Metanephros (tissue), 1 donor: ENCODE results near the gene MYO7B. TPM values are rescaled to one million over a fixed set of nuclear protein-coding genes. Genes with fewer than 3 reads are reported as not detected.

Experiments
- total RNA-seq: library from RNA; depleted of rRNA; stranded (reverse); fragments of >200 nt; gene quantifications from one replicate; pipeline ENCODE4 v1.2.3, GENCODE V29; 2014

Gene MYO7B
- total RNA-seq, result 21.7 TPM

DNA sequence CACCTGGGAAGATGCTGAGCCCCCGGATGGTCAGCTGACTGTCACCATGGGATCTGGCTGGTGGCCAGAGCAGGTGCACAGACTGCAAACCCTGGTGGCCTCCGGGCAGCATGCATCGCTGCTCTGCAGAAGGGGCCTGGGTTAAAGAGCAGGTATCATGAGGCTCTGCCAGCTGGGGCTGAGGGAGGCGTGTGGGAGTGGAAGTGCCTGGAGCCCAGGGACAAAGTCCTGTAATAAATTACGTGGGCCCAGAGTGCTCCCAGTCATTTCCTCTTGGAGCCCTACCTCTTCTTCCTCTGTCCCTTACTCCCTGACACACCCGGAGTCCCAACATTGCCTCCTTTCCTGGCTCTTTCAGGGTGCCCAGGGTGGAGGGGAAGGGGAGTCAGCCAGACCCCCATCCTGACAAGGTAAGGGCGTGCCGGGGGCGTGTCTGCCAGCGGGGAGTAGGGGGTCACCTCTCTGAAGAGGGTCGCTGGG is at the start of gene MYO7B:
MYO7B (plus strand) TSS at position 262 of the 480 bp plus-strand sequence. CDS start 24,040 bp downstream, outside the sequence.

DNA sequence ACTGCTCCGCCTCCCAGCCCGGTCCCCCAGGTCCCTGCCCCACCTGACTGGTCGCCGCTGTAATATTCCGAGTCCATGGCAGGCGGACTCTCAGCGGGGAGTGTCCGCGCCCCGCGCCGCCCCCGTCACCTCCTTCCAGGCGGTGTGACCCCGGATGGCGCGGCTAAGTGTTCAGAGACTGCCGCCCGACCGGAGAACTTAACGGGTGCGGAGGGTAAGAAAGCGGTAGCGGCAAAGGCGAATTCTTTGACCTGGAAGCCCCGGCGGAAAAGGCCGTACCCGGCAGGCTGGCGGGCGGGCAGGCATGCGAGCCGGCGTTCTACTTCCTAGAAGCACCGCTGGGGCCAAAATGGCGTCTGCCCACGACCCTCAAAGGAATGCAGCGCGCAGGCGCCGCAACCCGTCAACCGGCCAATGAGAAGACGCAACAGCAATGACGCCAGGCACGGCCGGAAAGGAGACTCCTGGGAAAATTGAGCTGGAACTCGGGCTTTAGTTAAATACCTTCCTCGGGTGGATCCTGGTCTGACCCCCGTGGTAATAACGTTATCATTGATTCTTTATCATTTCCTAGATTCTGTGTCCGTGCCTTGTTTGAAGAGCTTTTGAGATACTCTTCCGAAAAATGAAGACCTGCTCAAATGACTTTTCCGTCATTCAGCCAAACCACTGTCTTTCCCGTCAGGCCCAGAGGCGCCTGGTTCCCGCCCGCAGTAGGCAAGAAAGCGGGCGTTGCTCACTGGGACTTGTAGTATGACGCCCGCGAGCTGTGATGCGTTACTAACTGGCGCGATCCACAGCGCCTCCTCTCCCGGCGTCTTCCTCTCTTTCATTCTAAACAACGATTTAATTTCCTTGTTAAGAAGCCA is 9.1 kb upstream of the MYO7B start, which contains the start of gene IWS1:
IWS1 (minus strand) TSS at position 358 of the 869 bp plus-strand sequence; CDS start at position 77, 281 bp downstream.

DNA sequence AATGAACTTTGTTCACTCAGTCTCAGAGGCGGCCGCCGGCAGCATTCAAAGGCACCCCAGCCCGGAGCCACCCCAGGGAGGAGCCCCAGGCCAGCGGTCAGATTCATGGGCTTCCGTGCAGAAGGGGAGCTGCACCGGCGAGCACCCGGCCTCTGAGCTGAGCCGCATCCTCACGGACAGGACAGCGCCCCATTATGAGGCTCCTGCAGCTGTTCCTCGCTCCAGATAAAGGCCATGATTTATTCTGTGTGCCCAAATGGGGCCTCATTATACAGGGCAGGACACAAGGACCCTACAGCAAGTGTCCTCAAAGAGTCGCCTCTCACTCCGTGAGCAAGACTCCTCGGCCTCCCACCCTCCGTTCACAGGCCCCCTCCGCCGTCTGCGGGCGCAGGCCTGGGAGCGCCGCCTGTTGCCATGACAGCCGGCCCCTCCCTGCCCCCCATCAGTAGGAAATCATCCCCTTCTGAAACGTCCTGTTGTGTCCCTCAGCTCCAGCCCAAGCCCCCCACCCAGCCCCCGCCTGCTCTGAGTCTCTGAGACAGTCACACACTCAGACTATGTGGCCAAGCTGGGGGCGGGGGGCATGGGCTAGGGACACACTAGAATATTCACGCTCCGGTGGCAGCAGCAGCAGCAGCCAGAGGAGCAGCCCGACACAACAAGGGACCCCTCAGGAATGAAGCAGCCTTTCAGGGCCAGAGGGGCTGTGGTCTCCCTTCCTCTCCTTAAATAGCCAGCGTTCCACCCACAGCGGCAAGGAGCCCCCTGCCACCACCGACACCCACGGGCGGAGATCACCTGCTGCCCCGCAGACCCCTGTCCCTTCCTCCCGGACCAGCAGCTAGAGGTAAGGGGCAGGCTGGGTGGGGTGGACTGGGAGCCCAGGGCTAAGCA is 110.2 kb downstream of the MYO7B start, which contains the start of gene GPR17:
GPR17 (plus strand) TSS at position 759 of the 897 bp plus-strand sequence. CDS start 4,583 bp downstream, outside the sequence.

DNA sequence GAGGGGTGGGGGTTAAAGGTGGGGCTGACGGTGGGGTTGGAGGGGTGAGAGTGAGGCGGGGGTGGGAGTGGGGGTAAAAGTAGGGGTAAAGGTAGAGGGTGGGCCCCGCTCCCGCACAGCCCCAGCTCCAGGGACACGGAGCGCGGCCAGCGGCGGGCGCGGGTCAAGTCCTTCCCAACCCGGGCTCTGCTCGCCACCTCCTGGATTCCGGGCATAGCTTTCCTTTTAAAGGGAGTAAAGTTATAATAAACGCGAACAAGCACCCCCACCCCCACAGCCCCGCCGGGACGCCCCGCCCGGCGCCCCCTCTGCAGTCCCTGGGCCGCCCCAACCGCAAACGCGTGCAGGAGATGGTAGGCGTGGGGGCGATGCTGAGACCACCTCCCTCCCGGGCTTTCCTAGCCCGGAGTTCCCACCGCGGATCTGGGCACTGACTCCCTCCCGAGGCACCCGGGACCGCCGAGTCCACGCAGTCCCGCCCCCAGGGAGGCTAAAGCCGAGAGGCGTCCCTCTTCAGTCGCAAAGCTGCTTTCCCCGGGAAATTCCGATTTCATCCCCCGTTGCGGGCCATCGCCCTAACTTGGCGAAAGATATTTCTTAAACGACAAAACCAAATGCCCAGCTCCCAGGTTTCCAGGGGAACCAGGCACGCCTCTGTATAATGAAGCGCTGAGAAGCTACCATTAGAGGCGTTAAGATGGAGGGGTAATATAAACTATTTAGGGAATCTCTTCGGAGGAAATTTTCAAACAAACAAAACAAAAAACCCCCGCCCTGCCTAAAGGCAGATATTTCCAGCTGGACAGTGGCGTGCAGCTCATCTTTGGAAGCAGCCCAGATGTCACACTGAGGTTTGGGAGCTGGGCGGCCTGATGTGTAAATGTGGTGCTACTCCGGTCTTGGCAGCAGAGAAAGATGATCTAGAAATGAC is 140.1 kb downstream of the MYO7B start, which contains the start of gene LIMS2:
LIMS2 (minus strand) TSS at position 200 of the 931 bp plus-strand sequence. CDS start 506 bp downstream, outside the sequence.

Other genes starting within 250 kb of the MYO7B start
- gene ERCC3, start 241.5 kb upstream of the MYO7B start, total RNA-seq, result 46.3 TPM
- 57.0 TPM for gene MAP3K2, start 147.7 kb upstream of the MYO7B start, total RNA-seq
- 4.1 TPM for gene PROC, start 117.3 kb upstream of the MYO7B start, total RNA-seq
- gene IWS1, start 9.2 kb upstream of the MYO7B start, total RNA-seq, result 33.2 TPM
- 0.18 TPM for gene GPR17, start 110.5 kb downstream of the MYO7B start, total RNA-seq
- 13.8 TPM for gene LIMS2, start 139.8 kb downstream of the MYO7B start, total RNA-seq
- gene SFT2D3, start 165.8 kb downstream of the MYO7B start, total RNA-seq, result 8.6 TPM